ENCODE measurements around the gene TBC1D22A. TPM values are rescaled to one million over a fixed set of nuclear protein-coding genes. Genes with fewer than 3 reads are reported as not detected.

Gene TBC1D22A
- total RNA-seq, 1 donor from 2014 or later: 14.0 TPM

DNA sequence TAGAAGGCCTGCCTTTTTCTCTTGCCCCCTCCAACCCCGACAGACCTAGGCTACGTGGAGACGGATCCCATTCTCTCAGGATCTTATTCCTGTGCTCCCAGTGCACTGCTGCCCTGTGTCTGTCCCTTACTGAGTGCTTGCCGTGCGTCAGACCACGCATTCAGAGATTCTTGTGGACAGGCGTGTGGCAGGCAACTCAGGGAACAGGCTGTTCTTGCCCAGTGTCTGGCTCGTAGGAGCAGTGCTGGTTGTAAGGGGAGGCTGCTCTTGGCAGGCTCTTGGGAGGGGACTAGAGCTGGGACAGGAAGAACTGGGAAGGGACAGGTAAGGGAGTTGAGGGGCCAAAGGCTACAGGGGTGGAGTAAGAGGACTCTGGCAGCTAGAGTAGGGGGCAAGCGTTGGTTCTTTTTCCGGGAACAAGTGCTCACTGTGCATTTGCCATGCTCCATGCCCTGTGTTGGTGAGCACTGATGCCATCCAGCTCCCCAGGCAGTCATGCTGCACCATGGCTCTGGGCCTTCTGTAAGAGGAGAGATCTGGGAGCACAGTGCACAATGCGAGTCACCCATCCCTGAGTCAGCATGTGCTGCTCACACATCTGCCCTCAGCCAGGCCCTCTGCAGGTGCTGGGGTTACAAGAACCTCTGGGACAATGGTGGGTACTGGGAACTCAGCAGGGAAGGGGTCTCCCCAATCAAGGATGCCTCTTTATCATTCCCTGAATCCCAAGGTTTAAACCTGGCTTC lies 119.1 kb downstream of the TBC1D22A start:
- ATAC-seq (ENCODE audit: poor library complexity) (peak; percentile 91), DNase-seq (peak; percentile 69)
- intact Hi-C loops (cut with DNase I): no loop called here

DNA sequence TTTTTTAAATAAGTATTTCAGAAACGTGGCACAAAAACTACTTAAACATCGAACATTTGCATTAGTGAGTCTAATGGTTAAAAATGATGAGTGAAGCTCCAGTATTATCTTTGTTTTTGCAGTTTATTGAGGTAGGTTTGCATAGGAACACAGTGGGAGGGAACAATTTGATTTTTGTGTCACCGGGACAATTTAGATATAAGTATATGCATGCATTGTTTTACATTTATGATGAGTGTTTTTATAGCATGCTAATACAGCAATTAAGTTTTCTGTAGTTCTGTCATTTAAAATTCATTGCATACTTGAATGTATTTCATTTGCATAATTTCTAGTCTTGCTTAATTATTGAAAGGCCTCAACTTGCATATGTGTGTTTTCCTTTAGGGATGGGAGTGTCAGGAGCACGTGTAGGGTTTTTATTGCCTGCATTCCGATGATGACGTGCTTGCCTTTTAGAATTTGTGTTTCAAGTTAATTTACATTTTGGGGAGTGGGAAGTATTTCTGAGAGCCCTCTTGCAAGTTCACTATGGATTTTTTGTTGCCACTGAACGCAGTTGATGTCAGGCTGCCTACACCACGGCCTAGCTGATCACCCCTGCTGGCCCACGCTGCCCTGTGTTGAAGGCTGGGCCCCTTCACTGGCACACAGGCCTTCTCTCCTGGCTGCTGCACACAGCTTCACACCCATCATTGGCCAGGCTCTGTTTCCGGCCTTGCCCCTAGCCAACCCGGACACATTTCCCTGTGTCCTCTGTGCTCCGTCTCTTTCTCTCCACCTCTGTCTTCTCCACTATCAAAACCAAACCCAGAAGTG lies 120.9 kb downstream of the TBC1D22A start:
- ATAC-seq (ENCODE audit: poor library complexity): no peak
- DNase-seq: no peak
- intact Hi-C loops (cut with DNase I): no loop called here

- no peak for ATAC-seq (ENCODE audit: poor library complexity)
- intact Hi-C loops (cut with DNase I): no loop called here
- no peak for DNase-seq
Observed at GRCh38 chr22:46884365-46884764, 121.9 kb downstream of the TBC1D22A start.

- ATAC-seq (ENCODE audit: poor library complexity) (no peak), DNase-seq (no peak)
- intact Hi-C loops (cut with DNase I): no loop called here
Observed at GRCh38 chr22:46887978-46888377, 125.5 kb downstream of the TBC1D22A start.

DNA sequence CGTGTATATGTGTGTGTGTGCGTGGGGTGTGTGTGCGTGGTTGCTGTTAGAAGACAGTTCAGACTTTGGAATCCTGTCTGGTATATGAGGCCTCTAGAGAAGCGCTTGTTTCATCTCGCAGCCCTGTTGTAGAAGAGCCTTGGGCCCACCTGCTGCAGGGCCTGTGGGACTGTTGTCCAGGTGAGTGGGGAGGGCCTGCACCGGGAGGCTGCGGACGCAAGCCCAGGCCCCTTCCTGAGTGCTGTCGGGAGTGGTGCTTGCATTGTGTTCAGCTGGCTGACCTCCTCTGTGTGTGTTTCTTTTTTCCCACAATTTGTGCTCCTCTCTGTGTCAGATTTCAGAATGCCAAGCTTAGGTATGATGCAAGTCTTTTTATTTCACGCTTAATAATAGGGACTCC lies 128.4 kb downstream of the TBC1D22A start:
- peak; percentile 30 for DNase-seq
- ATAC-seq (ENCODE audit: poor library complexity): no peak
- intact Hi-C loops (cut with DNase I): no loop called here

DNA sequence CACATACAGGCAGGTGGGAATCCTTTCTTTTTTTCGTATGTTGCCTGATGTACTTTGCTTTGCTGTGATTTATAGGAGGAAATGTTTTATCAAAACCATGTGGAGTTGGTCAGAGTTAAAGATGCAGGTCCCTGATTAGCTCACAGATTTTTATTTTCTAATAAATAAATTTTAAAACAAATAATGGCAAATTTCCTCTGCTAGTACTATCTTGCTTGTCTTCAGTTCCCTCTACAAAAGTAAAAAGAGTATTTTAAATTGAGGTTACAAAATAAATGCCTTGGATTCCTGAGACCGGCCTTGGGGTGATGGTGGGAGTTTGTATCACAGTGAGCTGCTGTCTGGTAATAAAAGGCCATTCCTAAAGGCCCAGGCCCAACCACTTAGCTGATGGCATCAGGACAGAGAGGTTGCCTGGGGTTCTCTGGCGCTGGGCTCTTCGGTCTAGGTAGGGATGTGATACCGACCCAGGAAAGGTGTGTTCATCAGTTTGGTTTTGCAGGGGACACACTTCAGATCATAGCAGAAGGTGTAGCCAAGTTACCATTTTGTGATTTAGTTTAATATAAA lies 129.0 kb downstream of the TBC1D22A start:
- ATAC-seq (ENCODE audit: poor library complexity) (no peak), DNase-seq (no peak)
- intact Hi-C loops (cut with DNase I): no loop called here

DNA sequence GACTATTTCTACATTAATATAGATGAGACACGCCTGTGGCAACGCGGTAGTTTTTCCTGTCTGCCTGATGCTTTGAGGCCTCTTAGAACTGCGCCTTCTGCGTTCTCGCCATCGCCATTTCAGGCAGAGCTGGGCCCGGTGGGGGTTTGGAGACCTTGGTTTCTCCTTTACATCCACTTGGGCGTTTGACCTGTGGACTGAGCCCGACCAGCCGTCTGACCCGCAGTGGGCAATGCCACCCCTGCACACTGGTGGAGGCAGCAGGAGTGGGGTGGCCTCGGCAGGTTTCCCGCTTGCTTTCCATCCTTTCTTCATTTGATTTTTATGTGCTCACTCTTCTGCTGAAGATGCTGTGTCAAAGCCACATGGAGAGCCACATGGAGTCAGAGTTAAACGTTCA lies 130.4 kb downstream of the TBC1D22A start:
- no peak for DNase-seq
- intact Hi-C loops (cut with DNase I): no loop called here
- ATAC-seq (ENCODE audit: poor library complexity): no peak

DNA sequence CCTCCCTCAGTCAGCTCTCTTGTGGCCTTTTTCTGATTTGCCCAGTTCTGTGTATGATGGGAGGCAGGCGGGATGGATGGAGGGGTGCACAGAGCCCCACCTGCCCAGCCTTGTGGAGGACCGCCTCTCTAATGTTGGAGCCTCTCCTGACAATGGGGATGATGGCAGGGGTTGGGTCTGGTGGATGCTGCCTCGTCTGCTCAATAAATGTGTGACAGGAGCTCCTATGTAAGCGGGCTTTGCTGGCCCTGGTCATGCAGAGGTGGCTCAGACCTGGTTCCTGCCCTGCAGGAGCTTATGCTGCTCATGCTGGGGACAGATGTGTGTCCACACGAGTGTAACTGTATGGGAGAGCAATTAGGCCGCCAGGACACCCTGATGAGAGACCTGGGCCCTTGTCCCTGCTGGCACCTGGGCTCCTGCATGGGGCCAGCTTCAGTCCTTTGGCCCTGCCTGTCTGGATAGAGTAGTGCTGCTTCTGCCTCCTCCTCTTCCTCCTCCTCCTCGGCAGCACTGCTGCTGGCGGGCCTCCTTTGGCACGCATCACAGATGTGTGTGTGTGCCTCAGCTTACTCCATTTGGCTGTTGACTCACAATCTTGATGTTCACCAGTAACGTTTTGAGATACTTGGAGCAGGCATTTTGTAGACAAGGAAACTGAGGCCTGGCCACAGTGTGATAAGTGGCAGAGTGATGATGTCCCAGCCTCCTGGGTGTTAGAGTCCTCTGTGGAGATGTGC lies 131.0 kb downstream of the TBC1D22A start:
- DNase-seq: no peak
- ATAC-seq (ENCODE audit: poor library complexity): no peak
- intact Hi-C loops (cut with DNase I): no loop called here

GRCh38 chr22:46894081-46894671 lies 131.7 kb downstream of the TBC1D22A start:
- peak; percentile 95 for ATAC-seq (ENCODE audit: poor library complexity)

DNA sequence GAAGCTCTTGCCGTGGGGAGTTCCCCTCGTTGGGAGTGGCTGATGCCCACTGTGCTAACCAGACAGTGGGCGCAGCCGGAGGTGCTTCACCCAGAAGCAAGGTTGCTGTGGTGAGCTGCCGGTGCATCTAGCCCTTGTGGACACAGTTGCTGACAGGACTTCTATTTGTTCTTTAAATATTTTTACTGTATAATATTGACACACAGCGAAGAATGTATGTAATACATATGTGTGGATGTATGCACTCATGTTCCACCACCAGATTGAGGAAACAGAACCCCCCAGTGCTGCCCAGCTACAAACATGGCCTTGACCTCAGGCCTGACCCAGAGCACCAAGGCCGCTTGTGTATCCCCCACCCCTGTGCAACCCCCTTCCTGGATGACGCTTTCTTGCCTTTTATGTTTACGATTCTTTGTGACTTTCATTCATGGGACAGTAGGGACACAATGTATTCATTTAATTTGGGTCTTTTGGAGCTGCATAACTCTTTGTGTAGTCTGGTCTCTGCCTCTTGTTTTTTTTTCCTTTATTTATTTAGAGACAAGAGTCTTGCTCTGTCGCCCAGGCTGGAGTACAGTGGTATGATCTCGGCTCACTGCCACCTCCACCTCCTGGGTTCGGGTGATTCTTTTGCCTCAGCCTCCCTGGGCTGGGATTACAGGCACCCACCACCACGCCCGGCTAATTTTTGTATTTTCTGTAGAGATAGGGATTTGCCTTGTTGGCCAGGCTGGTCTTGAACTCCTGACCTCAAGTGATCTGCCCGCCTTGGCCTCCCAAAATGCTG lies 132.6 kb downstream of the TBC1D22A start:
- DNase-seq: no peak
- peak; percentile 21 for ATAC-seq (ENCODE audit: poor library complexity)
- intact Hi-C loops (cut with DNase I): no loop called here

More at GRCh38 chr22:46894081-46894671, 131.7 kb downstream of the TBC1D22A start:
- DNase-seq: no peak
- intact Hi-C loops (cut with DNase I): no loop called here

- intact Hi-C loops (cut with DNase I): no loop called here
- ATAC-seq (ENCODE audit: poor library complexity) (no peak), DNase-seq (no peak)
Observed at GRCh38 chr22:46895753-46896152, 133.3 kb downstream of the TBC1D22A start.

DNA sequence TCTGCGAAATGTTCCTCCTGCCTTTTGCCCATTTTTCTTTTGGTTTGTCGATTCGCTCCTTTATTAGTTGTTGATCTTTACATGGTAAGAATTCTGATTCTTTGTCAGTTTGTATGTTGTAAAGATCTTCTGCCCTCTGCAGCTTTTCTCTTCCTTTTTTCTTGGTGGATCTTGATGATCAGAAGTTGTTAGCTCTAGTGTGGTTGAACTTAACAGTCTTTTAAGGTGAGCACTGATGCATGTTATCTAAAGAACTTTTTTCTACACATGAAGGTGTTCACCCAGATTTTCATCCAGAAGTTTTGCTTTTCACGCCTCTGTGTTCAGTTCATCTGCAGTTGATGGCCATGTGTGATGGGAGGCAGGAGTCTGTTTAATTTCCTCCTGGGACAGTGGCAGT lies 133.7 kb downstream of the TBC1D22A start:
- ATAC-seq (ENCODE audit: poor library complexity): no peak
- DNase-seq: no peak
- intact Hi-C loops (cut with DNase I): no loop called here

DNA sequence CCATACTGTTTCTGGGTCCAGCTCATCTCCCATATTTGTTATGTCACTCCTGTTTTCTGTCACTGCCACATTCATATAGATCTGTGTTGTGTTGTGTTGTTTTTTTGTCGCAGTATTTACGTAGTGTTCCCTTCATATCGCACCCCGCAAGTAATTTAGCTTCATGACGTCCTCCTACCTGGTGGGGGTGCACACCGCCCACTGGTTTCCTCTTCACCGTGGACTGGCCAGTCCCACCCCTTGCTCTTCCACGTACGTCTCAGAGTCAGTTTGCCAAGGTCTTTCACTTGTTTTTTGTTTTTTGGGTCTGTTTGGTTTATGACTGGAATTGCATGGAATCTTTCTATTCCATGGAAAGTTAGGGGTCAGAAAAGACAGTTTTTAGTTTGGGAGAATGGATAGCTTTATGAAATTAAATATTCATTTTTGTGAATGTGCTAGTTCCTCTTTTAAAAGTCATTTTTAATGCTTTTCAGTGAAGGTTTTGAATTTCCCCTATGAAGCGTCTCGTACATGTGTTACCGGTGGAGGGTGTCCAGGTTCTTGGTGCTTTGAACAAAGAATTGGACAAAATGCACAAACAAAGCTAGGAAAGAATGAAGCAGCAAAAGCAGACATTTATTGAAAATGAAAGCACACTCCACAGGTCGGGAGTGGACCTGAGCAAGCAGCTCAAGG lies 134.3 kb downstream of the TBC1D22A start:
- DNase-seq (no peak), ATAC-seq (ENCODE audit: poor library complexity) (no peak)
- intact Hi-C loops (cut with DNase I): no loop called here

GRCh38 chr22:46897246-46897623 lies 134.8 kb downstream of the TBC1D22A start:
- no peak for ATAC-seq (ENCODE audit: poor library complexity)
- DNase-seq: no peak
- intact Hi-C loops (cut with DNase I): no loop called here

DNA sequence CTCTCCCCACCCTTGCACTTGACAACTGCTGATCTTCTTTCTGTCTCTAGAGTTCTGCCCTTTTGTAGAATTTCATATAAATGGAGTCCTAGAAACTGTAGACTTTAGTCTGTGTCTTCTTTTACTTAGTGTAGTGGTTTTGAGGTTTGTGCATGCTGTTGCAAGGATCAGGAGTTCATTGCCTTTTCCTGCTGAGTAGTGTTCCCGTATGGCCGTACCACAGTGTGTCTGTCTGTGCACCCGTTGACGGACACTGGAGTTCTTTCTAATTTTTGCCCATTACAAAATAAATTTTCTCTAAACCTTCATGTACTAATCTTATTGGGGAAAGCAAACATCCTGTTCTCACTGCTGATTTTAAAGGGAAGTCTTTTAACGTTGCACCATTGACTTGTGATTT lies 138.1 kb downstream of the TBC1D22A start:
- no peak for DNase-seq
- ATAC-seq (ENCODE audit: poor library complexity): no peak
- intact Hi-C loops (cut with DNase I): no loop called here

DNA sequence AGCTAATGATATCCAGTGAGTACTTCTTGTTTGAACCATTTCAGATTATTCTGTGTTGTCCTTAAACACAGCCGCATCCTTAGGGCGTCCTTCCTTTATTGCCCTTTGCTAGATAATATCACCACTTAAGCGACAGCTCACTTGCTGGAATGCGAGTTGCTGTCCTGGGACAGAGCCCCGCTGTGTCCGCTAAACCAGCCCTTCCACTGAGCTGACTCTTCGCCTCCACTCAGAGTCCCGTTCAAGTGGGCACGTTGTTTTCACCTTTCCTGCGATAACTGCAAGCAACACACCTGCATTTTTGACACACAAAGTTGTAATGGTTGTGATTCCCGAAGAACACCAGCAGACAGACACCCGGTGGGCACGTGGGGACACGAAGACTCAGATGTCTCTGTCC lies 140.0 kb downstream of the TBC1D22A start:
- intact Hi-C loops (cut with DNase I): no loop called here
- no peak for ATAC-seq (ENCODE audit: poor library complexity)
- DNase-seq: no peak

DNA sequence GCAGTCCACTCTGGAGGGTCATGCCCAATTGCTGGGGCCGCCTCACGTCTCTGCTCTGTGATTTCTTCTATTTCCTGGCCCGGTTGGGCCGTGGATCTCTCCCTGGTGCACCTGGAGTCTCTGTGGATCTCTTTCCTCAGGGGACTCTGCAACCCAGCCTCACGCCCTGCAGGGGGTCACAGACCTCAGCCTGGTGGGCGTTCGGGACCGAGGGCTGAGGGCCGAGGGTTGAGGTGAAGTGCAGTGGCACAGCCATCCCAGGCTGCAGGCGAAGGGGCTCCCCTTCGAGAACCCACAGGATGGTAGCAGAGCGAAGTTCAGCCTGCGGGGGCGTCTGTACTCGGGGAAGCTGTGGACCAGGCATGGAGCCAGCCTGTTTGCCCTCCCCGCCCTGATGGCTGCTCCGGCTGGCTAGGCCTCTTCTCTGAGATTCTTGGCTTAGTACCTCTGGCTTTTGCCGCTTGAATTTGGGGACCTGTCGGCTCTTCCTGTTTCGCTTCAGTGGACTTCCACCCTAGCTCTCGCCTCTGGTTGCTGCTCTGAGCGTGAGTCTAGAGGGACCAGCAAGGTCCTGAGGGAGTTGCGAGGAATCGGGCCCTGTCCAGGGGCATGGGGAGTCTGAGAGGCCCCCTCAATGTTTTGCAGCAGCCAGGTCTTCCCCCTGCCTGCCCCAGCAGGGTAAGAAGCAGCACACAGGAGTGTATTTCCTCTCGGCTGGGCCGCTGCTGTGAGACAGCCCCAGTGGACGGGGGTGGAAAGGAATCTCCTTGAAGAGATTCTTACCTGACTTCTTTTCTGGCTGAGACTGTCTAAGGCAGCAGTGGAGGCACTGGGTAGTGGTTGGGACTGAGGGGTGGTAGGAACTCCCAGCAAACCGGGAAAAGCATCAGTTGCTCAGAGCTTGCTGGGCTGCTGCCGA lies 140.8 kb downstream of the TBC1D22A start:
- ATAC-seq (ENCODE audit: poor library complexity) (no peak), DNase-seq (no peak)
- intact Hi-C loops (cut with DNase I): no loop called here
